Activated CD4-positive, CD25-positive, alpha-beta regulatory T cell treated with anti-CD3 and anti-CD28 coated beads, Interleukin-2, amount 50 U/mL, for 24 hours (primary cell): ENCODE data around the gene FAIM.
A peak's percentile ranks its signal among the peaks of the same experiment; 100 is the strongest.
"Not testable (repeated sequence)": the region's sequence is repeated elsewhere in the genome, so short reads cannot be mapped to it uniquely, and the experiment has no call there.

Experiments
- ATAC-seq, 2 donors: fragments of 150-1000 bp; cut with Tn5 transposase; one replicate each; pipeline ENCODE4 v1.10.0; 2021; ENCODE audit warnings: mild to moderate bottlenecking in 1 of 2, moderate library complexity in 1 of 2

The FAIM gene

GRCh38 chr3:138608322-138609135 lies at the start of gene FAIM:
FAIM (plus strand) TSS chr3:138608771; CDS start chr3:138619727, 10,956 bp downstream.
- peak; percentile 75 to 79 for ATAC-seq

GRCh38 chr3:138559134-138559533 lies 49.4 kb upstream of the FAIM start:
- no peak for ATAC-seq

- no peak for ATAC-seq
Measured at GRCh38 chr3:138560501-138560900, 48.1 kb upstream of the FAIM start.

GRCh38 chr3:138562902-138563301 lies 45.7 kb upstream of the FAIM start:
- not testable (repeated sequence) for ATAC-seq

- not testable (repeated sequence) for ATAC-seq
Measured at GRCh38 chr3:138566293-138566692, 42.3 kb upstream of the FAIM start.

GRCh38 chr3:138567403-138567802 lies 41.2 kb upstream of the FAIM start:
- no peak for ATAC-seq

GRCh38 chr3:138569090-138569489 lies 39.5 kb upstream of the FAIM start:
- ATAC-seq = no peak

- not testable (repeated sequence) for ATAC-seq
Measured at GRCh38 chr3:138569624-138570023, 38.9 kb upstream of the FAIM start.

GRCh38 chr3:138573138-138573537 lies 35.4 kb upstream of the FAIM start:
- no peak for ATAC-seq

GRCh38 chr3:138578141-138578540 lies 30.4 kb upstream of the FAIM start:
- ATAC-seq = peak; percentile 28 to 41

GRCh38 chr3:138578961-138579574 lies 29.5 kb upstream of the FAIM start:
- no peak for ATAC-seq

- no peak for ATAC-seq
Measured at GRCh38 chr3:138587374-138587773, 21.2 kb upstream of the FAIM start.

GRCh38 chr3:138588445-138588844 lies 20.1 kb upstream of the FAIM start:
- ATAC-seq = no peak

- no peak for ATAC-seq
Measured at GRCh38 chr3:138591392-138591791, 17.2 kb upstream of the FAIM start.

GRCh38 chr3:138593488-138594149 lies 15.0 kb upstream of the FAIM start:
- ATAC-seq = no peak

- ATAC-seq = peak; percentile 93 to 94
Measured at GRCh38 chr3:138594150-138594934, 14.2 kb upstream of the FAIM start, which contains the start of gene CEP70. CEP70 (minus strand) TSS chr3:138594260; CDS start chr3:138572927, 21,333 bp downstream.

GRCh38 chr3:138594935-138595610 lies 13.5 kb upstream of the FAIM start:
- no peak for ATAC-seq

- ATAC-seq = not testable (repeated sequence)
Measured at GRCh38 chr3:138597186-138597976, 11.2 kb upstream of the FAIM start.

GRCh38 chr3:138598534-138598933 lies 10.0 kb upstream of the FAIM start:
- no peak for ATAC-seq

GRCh38 chr3:138600100-138600745 lies 8.3 kb upstream of the FAIM start:
- ATAC-seq = no peak

- ATAC-seq = not testable (repeated sequence)
Measured at GRCh38 chr3:138601661-138602060, 6.9 kb upstream of the FAIM start.
